K562 (cell line): ENCODE measurements around the gene POLRMT. TPM values are rescaled to one million over a fixed set of nuclear protein-coding genes. Genes with fewer than 3 reads are reported as not detected.

Experiments
- BCOR ChIP-seq: fragments of 450-650 bp; IDR thresholded peaks from 2 replicates; pipeline ENCODE4 v1.6.1; 2016
- BRCA1 ChIP-seq, 2 experiments: fragments of 450-650 bp in 1 of 2; sonication (generic) in 1 of 2; formaldehyde crosslinking in 1 of 2; IDR thresholded peaks; 2 replicates each; pipeline versions ENCODE4 v1.5.0 to v1.6.1; 2017 to 2020; ENCODE audit warnings: mild to moderate bottlenecking in 1 of 2, missing genetic modification reagents in 1 of 2
- CBX3 ChIP-seq, 2 experiments: IDR thresholded peaks; 1 replicate in 1 of 2; 2 replicates in 1 of 2; pipeline ENCODE4 v1.6.1; 2012; ENCODE audit warnings: inconsistent platforms in 2 of 2, low read length in 2 of 2, borderline replicate concordance in 1 of 2, control low read depth in 1 of 2
- E4F1 ChIP-seq: fragments of 250-450 bp; sonication (Bioruptor Pico); IDR thresholded peaks from 2 replicates; pipeline ENCODE4 v1.5.0; 2021; ENCODE audit warnings: mild to moderate bottlenecking, borderline replicate concordance
- ELK3 ChIP-seq: fragments of 450-650 bp; formaldehyde crosslinking; IDR thresholded peaks from 2 replicates; pipeline ENCODE4 v1.4.0; 2020; ENCODE audit warnings: mild to moderate bottlenecking
- FOXK1 ChIP-seq: sonication (generic); formaldehyde crosslinking; IDR thresholded peaks from 2 replicates; pipeline ENCODE4 v1.8.0; 2022; ENCODE audit warnings: missing genetic modification reagents, mild to moderate bottlenecking, borderline replicate concordance
- HDAC2 ChIP-seq: fragments of 450-650 bp; IDR thresholded peaks from 2 replicates; pipeline ENCODE4 v1.6.1; 2016; ENCODE audit warnings: mild to moderate bottlenecking
- HDAC3 ChIP-seq: fragments of 450-650 bp; IDR thresholded peaks from 2 replicates; pipeline ENCODE4 v1.6.1; 2018; ENCODE audit warnings: borderline replicate concordance, mild to moderate bottlenecking, moderate library complexity; ENCODE audit not compliant: partially characterized antibody
- JUN ChIP-seq, 2 experiments: sonication (generic) in 1 of 2; formaldehyde crosslinking in 1 of 2; IDR thresholded peaks; 2 replicates each; pipeline versions ENCODE4 v1.6.1 to v1.8.0; 2012 to 2022; ENCODE audit warnings: borderline replicate concordance in 2 of 2, mild to moderate bottlenecking in 2 of 2, improper control_type of control experiment in 1 of 2, low read depth in 1 of 2, low read length in 1 of 2, missing genetic modification reagents in 1 of 2
- JUNB ChIP-seq: fragments of 450-650 bp; formaldehyde crosslinking; conservative IDR thresholded peaks from 2 replicates; pipeline ENCODE4 v1.4.0; 2020; ENCODE audit warnings: mild to moderate bottlenecking
- NCOA1 ChIP-seq: fragments of 450-650 bp; IDR thresholded peaks from 2 replicates; pipeline ENCODE4 v1.6.1; 2016; ENCODE audit warnings: low read depth
- PML ChIP-seq: IDR thresholded peaks from 2 replicates; pipeline ENCODE4 v1.6.1; 2012; ENCODE audit warnings: low read length, inconsistent platforms
- RERE ChIP-seq: sonication (generic); formaldehyde crosslinking; IDR thresholded peaks from 2 replicates; pipeline ENCODE4 v1.8.0; 2023; ENCODE audit warnings: missing genetic modification reagents, mild to moderate bottlenecking, borderline replicate concordance
- RNF2 ChIP-seq: sonication (generic); IDR thresholded peaks from 2 replicates; pipeline ENCODE4 v1.6.1; 2016
- SP1 ChIP-seq: sonication (generic); formaldehyde crosslinking; IDR thresholded peaks from 2 replicates; pipeline ENCODE4 v1.8.1; 2022; ENCODE audit warnings: mild to moderate bottlenecking, missing genetic modification reagents
- STAT5B ChIP-seq: fragments of 250-450 bp; sonication (Bioruptor Pico); IDR thresholded peaks from 2 replicates; pipeline ENCODE4 v1.8.0; 2021; ENCODE audit warnings: mild to moderate bottlenecking, inconsistent platforms
- USF1 ChIP-seq: sonication (generic); formaldehyde crosslinking; IDR thresholded peaks from 2 replicates; pipeline ENCODE4 v1.9.0; 2022; ENCODE audit warnings: mild to moderate bottlenecking, missing genetic modification reagents
- ZNF316 ChIP-seq: fragments of 450-650 bp; IDR thresholded peaks from 2 replicates; pipeline ENCODE4 v1.6.1; 2016
- ZNF408 ChIP-seq: fragments of 250-450 bp; sonication (Bioruptor Pico); IDR thresholded peaks from 2 replicates; pipeline ENCODE4 v1.4.0; 2020; ENCODE audit warnings: low read depth, mild to moderate bottlenecking, moderate library complexity
- ZNF79 ChIP-seq: fragments of 250-450 bp; sonication (Bioruptor Pico); IDR thresholded peaks from 2 replicates; pipeline ENCODE4 v1.4.0; 2020; ENCODE audit warnings: low read depth, mild to moderate bottlenecking, moderate library complexity
- polyA plus RNA-seq, 8 experiments: library from polyadenylated mRNA; depleted of rRNA in 4 of 8; stranded (reverse) in 5 of 8; unstranded in 3 of 8; fragments of >200 nt; fragmentation: Nextera tagmentation in 2 of 8; fragmentation: Illumina TruSeq in 1 of 8; extraction: Ambion mirVana in 2 of 8; extraction: Trizol in 1 of 8; gene quantifications; 2 replicates each; pipeline versions ENCODE4 v1.2.1 to v1.2.3, GENCODE V29; 2011 to 2014; ENCODE audit warnings: inconsistent platforms in 1 of 8, missing spikeins in 1 of 8
- total RNA-seq, 7 experiments: library from RNA; depleted of rRNA in 6 of 7; stranded (reverse); fragments of >200 nt in 6 of 7; fragmentation: Illumina TruSeq in 2 of 7; extraction: Trizol in 2 of 7; gene quantifications; 2 replicates each; pipeline versions ENCODE4 v1.2.1 to v1.2.3, GENCODE V29; 2011 to 2021; ENCODE audit warnings: low replicate concordance in 1 of 7

Gene POLRMT
- total and polyA plus RNA-seq, 9 of the 15 experiments (the other 6 are each of a cell fraction or from before 2014, with no cell fraction given) = 30.3 to 144 (median 68.0) TPM

- TF ChIP-seq JUN (IDR thresholded peaks at IDR 0.05; ENCODE audit: borderline replicate concordance, low read depth, low read length) (no peak), JUN (CRISPR knock-in tag; IDR thresholded peaks at IDR 0.05; ENCODE audit: borderline replicate concordance) (no peak), RNF2 (no peak), HDAC3 (no peak), STAT5B (CRISPR knock-in tag) (no peak), HDAC2 (no peak), ZNF79 (CRISPR knock-in tag) (no peak), NCOA1 (no peak), BCOR (no peak), SP1 (CRISPR knock-in tag) (peak; percentile 54; the same call in 1 of the 2 replicates), BRCA1 (IDR thresholded peaks at IDR 0.05) (no peak), BRCA1 (CRISPR knock-in tag; IDR thresholded peaks at IDR 0.05) (no peak), E4F1 (CRISPR knock-in tag) (no peak), CBX3 (IDR thresholded peaks at IDR 0.05; ENCODE audit: borderline replicate concordance in 1 of 2, low read length in 2 of 2) (0 out of 3 replicates have a peak, but pooled peaks of 1 of the 2 experiments have one; percentile 11), ZNF408 (CRISPR knock-in tag) (no peak), USF1 (CRISPR knock-in tag) (0 out of 2 replicates have a peak, but pooled peaks have one; percentile 17), JUNB (CRISPR knock-in tag) (no peak), PML (no peak), FOXK1 (CRISPR knock-in tag) (no peak), ELK3 (CRISPR knock-in tag) (no peak), ZNF316 (no peak), RERE (no peak)
Observed at GRCh38 chr19:663682-664117, 30.4 kb upstream of the POLRMT start (continued).
